Prostate gland (tissue), 2 donors: ENCODE data around the gene IL1A.

Source experiments
- POLR2A ChIP-seq: fragments of 450-650 bp; IDR thresholded peaks from one replicate; pipeline ENCODE4 v1.6.1; 2016; ENCODE audit warnings: antibody characterized with exemption, mild to moderate bottlenecking
- TF ChIP-seq, protein P1 (sequence below), 4 experiments: fragments of 200-600 bp in 2 of 4; fragments of 450-650 bp in 2 of 4; sonication (generic) in 2 of 4; IDR thresholded peaks; 1 replicate in 3 of 4; 2 replicates in 1 of 4; pipeline ENCODE4 v1.5.1; 2016 to 2019; ENCODE audit warnings: antibody characterized with exemption in 4 of 4, mild to moderate bottlenecking in 2 of 4, moderate library complexity in 2 of 4

DNA sequence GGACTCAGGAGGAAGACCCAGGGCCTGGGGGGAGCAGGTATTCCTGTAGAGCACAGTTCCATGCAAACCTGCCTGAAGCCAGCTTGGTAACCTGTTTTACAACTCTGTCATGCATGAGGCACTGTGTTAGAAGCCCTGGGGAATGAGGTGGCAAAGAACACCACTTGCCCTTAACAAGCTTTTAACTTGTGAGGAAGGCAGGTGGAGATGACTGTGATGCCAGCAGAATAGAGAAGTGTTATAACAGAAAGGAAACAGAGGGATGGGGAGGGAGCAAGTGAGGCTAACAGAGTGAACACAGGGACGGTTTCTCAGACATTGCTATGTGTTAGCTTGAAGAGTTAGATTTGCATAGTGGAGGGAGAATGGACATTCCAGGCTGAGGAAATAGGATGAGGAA, 11.5 kb upstream of the IL1A start:
- TF ChIP-seq POLR2A, result no peak
- TF ChIP-seq, protein P1, sequence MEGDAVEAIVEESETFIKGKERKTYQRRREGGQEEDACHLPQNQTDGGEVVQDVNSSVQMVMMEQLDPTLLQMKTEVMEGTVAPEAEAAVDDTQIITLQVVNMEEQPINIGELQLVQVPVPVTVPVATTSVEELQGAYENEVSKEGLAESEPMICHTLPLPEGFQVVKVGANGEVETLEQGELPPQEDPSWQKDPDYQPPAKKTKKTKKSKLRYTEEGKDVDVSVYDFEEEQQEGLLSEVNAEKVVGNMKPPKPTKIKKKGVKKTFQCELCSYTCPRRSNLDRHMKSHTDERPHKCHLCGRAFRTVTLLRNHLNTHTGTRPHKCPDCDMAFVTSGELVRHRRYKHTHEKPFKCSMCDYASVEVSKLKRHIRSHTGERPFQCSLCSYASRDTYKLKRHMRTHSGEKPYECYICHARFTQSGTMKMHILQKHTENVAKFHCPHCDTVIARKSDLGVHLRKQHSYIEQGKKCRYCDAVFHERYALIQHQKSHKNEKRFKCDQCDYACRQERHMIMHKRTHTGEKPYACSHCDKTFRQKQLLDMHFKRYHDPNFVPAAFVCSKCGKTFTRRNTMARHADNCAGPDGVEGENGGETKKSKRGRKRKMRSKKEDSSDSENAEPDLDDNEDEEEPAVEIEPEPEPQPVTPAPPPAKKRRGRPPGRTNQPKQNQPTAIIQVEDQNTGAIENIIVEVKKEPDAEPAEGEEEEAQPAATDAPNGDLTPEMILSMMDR (IDR thresholded peaks at IDR 0.05), result no peak
